ENCODE measurements around the gene FAM162B. TPM values are rescaled to one million over a fixed set of nuclear protein-coding genes. Genes with fewer than 3 reads are reported as not detected.
"Not testable (repeated sequence)": the region's sequence is repeated elsewhere in the genome, so short reads cannot be mapped to it uniquely, and the experiment has no call there.

FAM162B gene
- total RNA-seq, 1 experiment from 2014 or later = 0.26 TPM

DNA sequence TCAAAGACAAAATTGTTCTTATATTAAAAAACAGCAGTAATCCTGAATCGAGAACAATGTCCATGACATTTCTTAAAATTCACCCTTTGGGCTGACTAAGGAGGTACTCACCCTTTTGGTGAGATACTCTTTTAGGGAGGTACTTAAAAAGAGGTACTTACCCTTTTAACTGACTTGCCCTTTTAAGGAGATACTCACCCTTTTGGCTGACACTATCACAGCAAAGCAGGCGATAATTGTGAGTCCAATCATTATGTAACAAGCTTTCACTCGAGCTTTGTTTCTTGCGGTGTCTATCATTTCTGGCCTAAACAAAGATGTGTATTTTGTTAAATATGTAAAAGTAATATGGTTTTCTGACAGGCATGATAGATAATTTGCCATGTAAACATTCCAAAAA is 3.7 kb downstream of the FAM162B start:
- H3K27me3 ChIP-seq = no peaks in the 10 kb centered on the region
- no peaks in the 10 kb centered on the region for H3K36me3 ChIP-seq
- no peaks in the 10 kb centered on the region for H3K9me3 ChIP-seq
- DNase-seq = no peak
- H3K4me3 ChIP-seq = no peak overlapping the region

DNA sequence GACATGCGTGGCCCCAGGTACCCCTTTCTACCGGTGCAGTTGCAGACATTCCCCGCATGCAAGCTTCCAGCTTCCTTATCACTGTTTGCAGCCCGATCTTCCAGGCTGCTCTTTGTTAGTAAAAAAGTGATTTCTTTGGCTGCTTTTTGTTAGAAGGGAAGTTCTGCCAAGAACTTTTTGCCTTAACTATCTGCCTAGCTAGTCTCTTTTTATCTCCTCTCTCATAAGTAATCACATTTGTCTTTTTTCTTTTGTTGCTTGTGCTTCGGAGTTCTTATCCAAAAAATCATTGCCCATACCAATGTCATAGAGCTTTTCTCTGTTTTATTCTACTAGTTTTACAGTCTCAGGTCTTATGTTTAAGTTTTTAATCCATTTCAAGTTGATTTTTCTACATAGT is 20.3 kb downstream of the FAM162B start:
- DNase-seq = no peak
- Histone ChIP-seq H3K4me3 (no peak overlapping the region), H3K36me3 (no peaks in the 10 kb centered on the region), H3K27me3 (no peaks in the 10 kb centered on the region), H3K9me3 (no peaks in the 10 kb centered on the region)

DNA sequence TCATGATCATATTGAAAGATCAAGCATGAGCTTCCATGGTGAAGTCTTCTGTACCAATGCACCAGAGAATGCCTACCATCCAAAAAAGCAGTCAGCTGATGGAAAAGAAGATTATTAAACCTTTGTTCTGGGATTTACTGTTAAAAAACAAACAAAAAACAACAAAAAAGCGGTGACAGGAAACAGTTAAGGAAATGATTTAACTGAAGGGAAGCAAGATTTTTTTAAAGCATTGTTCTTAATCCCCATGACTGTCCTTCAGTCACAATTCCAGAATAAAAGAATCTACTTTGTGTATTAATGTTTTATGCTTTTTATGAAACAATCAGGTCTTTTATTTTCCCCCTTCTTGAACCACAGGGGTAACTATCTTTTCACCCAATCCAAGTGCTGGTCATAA is 23.9 kb downstream of the FAM162B start:
- no peaks in the 10 kb centered on the region for H3K36me3 ChIP-seq
- H3K9me3 ChIP-seq = no peaks in the 10 kb centered on the region
- DNase-seq = no peak
- H3K4me3 ChIP-seq = no peak overlapping the region
- no peaks in the 10 kb centered on the region for H3K27me3 ChIP-seq

DNA sequence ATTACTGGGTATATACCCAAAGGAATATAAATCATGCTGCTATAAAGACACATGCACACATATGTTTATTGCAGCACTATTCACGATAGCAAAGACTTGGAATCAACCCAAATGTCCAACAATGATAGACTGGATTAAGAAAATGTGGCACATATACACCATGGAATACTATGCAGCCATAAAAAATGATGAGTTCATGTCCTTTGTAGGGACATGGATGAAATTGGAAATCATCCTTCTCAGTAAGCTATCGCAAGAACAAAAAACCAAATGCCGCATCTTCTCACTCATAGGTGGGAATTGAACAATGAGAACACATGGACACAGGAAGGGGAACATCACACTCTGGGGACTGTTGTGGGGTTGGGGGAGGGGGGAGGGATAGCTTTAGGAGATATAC is 25.0 kb downstream of the FAM162B start:
- H3K9me3 ChIP-seq, H3K27me3 ChIP-seq, H3K36me3 ChIP-seq, H3K4me3 ChIP-seq, DNase-seq: not testable (repeated sequence)

DNA sequence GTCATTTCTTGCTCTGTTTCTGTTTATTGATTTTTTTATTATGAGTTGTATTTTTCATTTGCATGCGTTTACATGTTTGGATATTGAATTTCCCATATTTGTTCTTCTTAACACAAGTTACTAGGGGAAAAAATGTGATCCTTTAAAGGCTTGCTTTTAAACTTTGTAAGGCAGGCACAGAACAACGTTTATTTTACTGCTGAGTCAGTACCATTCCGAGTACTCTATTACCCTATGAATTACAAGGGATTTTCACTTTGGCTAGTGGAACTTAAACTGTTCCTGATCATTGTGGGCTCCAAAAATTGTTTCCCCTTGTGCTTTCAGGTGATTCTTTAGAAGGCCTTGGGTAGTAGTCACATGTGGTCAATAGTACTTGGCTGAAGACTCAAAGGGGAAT is 28.5 kb downstream of the FAM162B start:
- Histone ChIP-seq H3K9me3 (no peaks in the 10 kb centered on the region), H3K36me3 (peaks cover 3% of the 10 kb centered on the region; the same call in 1 of the 2 replicates), H3K4me3 (no peak overlapping the region), H3K27me3 (no peaks in the 10 kb centered on the region)
- DNase-seq = no peak

DNA sequence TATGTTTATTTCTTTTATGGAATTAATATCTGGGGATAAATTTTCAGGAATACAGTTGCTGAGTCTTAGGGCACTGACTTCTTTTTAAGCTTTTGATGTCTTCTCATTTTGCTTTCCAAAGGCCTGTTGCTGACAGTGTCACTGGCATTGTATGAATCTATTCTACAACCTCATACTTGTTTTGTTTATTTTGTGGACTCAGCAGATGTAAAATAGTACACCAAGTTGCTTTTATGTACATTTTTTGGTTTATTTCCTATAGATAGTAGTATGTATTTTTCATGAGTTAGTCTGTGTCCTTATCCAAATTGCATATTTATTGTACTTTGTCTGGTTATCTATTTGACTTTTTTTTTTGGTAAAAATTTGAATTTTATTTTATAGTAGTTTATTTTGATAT is 35.0 kb downstream of the FAM162B start:
- H3K36me3 ChIP-seq = peaks cover 6% of the 10 kb centered on the region; the same call in 1 of the 2 replicates

DNA sequence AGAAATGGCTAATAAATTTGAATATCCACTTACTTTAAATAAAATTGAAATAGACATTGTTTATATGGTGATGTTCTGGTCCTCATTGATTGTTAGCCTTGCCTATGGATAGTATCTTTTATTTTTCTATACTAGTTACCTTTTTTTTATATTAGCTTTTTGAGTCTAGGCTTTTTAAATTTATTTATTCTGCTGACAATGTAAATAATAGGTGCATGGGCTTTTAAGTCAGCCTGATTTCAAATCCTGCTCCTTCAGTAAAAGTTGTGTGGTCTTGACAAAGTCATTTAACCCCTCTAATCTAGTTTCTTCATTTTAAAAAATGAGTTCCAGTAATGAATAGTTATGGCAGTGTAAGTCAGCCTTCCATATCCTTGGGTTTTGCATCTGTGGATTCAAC is 38.6 kb downstream of the FAM162B start:
- Histone ChIP-seq H3K4me3 (no peak overlapping the region), H3K9me3 (no peaks in the 10 kb centered on the region), H3K27me3 (no peaks in the 10 kb centered on the region), H3K36me3 (peaks cover 11% of the 10 kb centered on the region)
- no peak for DNase-seq

More for the DNA sequence above, 35.0 kb downstream of the FAM162B start:
- no peaks in the 10 kb centered on the region for H3K9me3 ChIP-seq
- no peak overlapping the region for H3K4me3 ChIP-seq
- H3K27me3 ChIP-seq = no peaks in the 10 kb centered on the region
- DNase-seq = no peak

DNA sequence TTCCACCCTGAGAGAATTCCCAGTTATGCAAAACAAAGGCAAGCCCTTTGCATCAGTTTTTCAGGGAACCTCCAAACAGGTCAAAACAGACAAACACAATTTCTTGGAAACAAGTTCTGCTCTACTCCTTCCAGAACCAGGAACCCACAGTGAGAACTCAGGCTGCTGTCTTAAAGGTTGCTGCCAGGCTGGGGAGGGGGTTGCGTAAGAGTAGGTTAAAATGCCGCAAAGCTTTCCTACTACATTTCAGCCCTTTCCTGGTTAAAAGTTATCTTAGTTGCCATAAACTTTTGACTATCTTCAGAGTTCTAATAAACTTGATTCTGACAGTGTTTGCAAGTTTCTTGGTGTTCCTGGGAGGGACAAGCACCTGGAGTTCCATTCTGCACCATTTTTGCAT is 50.8 kb downstream of the FAM162B start:
- H3K36me3 ChIP-seq = peaks cover 14% of the 10 kb centered on the region
- no peak for DNase-seq
- no peak overlapping the region for H3K4me3 ChIP-seq
- H3K9me3 ChIP-seq = no peaks in the 10 kb centered on the region
- no peaks in the 10 kb centered on the region for H3K27me3 ChIP-seq

DNA sequence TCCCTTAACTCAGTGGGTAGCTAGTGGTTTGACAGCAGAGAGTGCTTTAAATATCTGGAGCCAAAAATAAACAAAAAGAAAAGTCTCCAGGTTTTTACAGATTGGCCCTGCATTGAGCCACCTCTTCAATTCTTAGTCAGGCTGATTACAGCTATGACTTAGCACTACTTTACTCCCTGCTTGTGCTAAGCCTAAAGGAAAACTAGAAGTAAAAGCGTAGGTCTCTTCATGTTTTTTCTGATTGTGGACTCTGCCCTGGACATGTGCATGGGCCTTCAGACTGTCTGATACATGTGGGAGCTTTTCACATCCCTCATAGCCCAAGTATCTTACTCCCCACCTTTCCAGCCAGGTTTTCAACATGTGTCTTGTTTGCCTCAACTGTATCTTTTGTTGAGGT is 51.2 kb downstream of the FAM162B start:
- H3K27me3 ChIP-seq = no peaks in the 10 kb centered on the region
- DNase-seq = no peak
- H3K9me3 ChIP-seq = no peaks in the 10 kb centered on the region
- no peak overlapping the region for H3K4me3 ChIP-seq
- H3K36me3 ChIP-seq = peaks cover 14% of the 10 kb centered on the region

DNA sequence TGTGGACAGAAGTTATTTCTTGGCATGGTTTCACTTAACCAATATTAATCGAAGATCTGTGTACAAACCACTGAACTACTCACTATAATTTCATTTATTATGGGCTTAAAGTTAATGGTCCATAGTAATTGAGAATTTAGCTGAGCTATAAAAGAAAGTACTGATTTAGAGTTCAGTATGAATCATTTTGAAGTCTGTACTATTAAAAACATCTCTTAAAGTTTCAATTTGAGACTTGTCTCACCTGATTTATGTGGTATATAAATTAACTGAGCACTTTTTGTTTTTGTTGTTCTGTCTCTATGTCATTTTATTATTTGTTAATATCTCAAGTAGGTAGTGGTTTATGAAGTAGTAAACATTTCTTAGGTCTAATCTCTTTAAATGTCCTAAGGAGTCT is 59.6 kb downstream of the FAM162B start:
- H3K9me3 ChIP-seq = no peaks in the 10 kb centered on the region
- no peaks in the 10 kb centered on the region for H3K27me3 ChIP-seq
- no peak for DNase-seq
- peaks cover 9% of the 10 kb centered on the region for H3K36me3 ChIP-seq
- H3K4me3 ChIP-seq = no peak overlapping the region

DNA sequence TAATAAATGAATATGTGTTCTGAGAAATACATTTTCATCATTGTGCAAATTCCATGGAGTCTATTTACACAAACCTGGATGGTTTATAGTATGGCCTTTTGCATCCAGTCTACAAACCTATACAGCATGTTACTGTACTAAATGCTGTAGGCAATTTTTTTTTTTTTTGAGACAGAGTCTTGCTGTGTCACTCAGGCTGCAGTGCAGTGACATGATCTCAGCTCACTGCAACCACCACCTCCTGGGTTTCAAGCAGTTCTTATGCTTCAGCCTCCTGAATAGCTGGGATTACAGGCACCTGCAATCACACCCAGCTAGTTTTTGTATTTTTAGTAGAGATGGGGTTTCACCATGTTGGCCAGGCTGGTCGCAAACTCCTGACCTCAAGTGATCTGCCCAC is 61.6 kb downstream of the FAM162B start:
- not testable (repeated sequence) for H3K36me3 ChIP-seq, H3K9me3 ChIP-seq, H3K27me3 ChIP-seq, H3K4me3 ChIP-seq, DNase-seq

Other genes with a start within 250 kb of the FAM162B start
- gene TRAPPC3L, start 220.0 kb downstream of the FAM162B start, total RNA-seq (2014; rRNA removed; shearing (Covaris generic); ENCODE audit: low replicate concordance) = not detected in 2 replicates
- not detected in 2 replicates for gene CALHM4, start 212.0 kb downstream of the FAM162B start, total RNA-seq (2014; rRNA removed; shearing (Covaris generic); ENCODE audit: low replicate concordance)
- gene RWDD1, start 194.2 kb downstream of the FAM162B start, total RNA-seq (2014; rRNA removed; shearing (Covaris generic); ENCODE audit: low replicate concordance) = 45.3 and 131 TPM in 2 replicates
- 0.20 TPM in 1 of 2 replicates, not detected in the other for gene RSPH4A, start 149.2 kb downstream of the FAM162B start, total RNA-seq (2014; rRNA removed; shearing (Covaris generic); ENCODE audit: low replicate concordance)
- 9.6 and 15.7 TPM in 2 replicates for gene ZUP1, start 97.0 kb downstream of the FAM162B start, total RNA-seq (2014; rRNA removed; shearing (Covaris generic); ENCODE audit: low replicate concordance)
- gene KPNA5, start 84.5 kb downstream of the FAM162B start, total RNA-seq (2014; rRNA removed; shearing (Covaris generic); ENCODE audit: low replicate concordance) = 2.8 and 9.5 TPM in 2 replicates
- gene GPRC6A, start 63.4 kb upstream of the FAM162B start, total RNA-seq (2014; rRNA removed; shearing (Covaris generic); ENCODE audit: low replicate concordance) = not detected in 2 replicates
- not detected in 2 replicates for gene RFX6, start 111.5 kb upstream of the FAM162B start, total RNA-seq (2014; rRNA removed; shearing (Covaris generic); ENCODE audit: low replicate concordance)